Ishikawa (cell line): Measurements from ENCODE around the gene PRODH2.

Experiments
- CEBPB ChIP-seq: IDR thresholded peaks from 2 replicates; pipeline ENCODE4 v1.6.1; 2012
- CREB1 ChIP-seq: IDR thresholded peaks from 2 replicates; pipeline ENCODE4 v1.6.1; 2012; ENCODE audit warnings: low read depth
- EGR1 ChIP-seq: IDR thresholded peaks from 2 replicates; pipeline ENCODE4 v1.6.1; 2012
- EP300 ChIP-seq: IDR thresholded peaks from 2 replicates; pipeline ENCODE4 v1.6.1; 2012; ENCODE audit warnings: borderline replicate concordance
- FOXM1 ChIP-seq: IDR thresholded peaks from 2 replicates; pipeline ENCODE4 v1.6.1; 2012; ENCODE audit warnings: low read depth, borderline replicate concordance
- NFIC ChIP-seq: IDR thresholded peaks from 2 replicates; pipeline ENCODE4 v1.6.1; 2012
- RAD21 ChIP-seq: IDR thresholded peaks from 2 replicates; pipeline ENCODE4 v1.6.1; 2012; ENCODE audit warnings: low read depth
- TAF1 ChIP-seq: IDR thresholded peaks from 2 replicates; pipeline ENCODE4 v1.6.1; 2012; ENCODE audit warnings: low read depth, mild to moderate bottlenecking
- TCF12 ChIP-seq: IDR thresholded peaks from 2 replicates; pipeline ENCODE4 v1.6.1; 2012; ENCODE audit warnings: low read depth
- TEAD4 ChIP-seq: IDR thresholded peaks from 2 replicates; pipeline ENCODE4 v1.6.1; 2012
- USF1 ChIP-seq: IDR thresholded peaks from 2 replicates; pipeline ENCODE4 v1.6.1; 2012
- YY1 ChIP-seq: IDR thresholded peaks from 2 replicates; pipeline ENCODE4 v1.6.1; 2012; ENCODE audit warnings: low read depth
- ZBTB7A ChIP-seq: IDR thresholded peaks from 2 replicates; pipeline ENCODE4 v1.6.1; 2012; ENCODE audit warnings: low read depth
- TF ChIP-seq, protein P1 (sequence below): IDR thresholded peaks from 2 replicates; pipeline ENCODE4 v1.6.1; 2012

- TF ChIP-seq TAF1 (no peak), EP300 (no peak), NFIC (no peak), FOXM1 (no peak), USF1 (no peak), ZBTB7A (no peak), TEAD4 (no peak), CEBPB (no peak), RAD21 (no peak), EGR1 (no peak), YY1 (no peak), TCF12 (no peak), CREB1 (no peak)
- TF ChIP-seq, protein P1, sequence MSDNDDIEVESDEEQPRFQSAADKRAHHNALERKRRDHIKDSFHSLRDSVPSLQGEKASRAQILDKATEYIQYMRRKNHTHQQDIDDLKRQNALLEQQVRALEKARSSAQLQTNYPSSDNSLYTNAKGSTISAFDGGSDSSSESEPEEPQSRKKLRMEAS = no peak
Observed at GRCh38 chr19:35755550-35756376, 56.9 kb downstream of the PRODH2 start.
